ENCODE results near the gene PPM1E. TPM values are rescaled to one million over a fixed set of nuclear protein-coding genes. Genes with fewer than 3 reads are reported as not detected.

Gene PPM1E
- total RNA-seq, 1 donor from 2014 or later: 0.30 TPM

DNA sequence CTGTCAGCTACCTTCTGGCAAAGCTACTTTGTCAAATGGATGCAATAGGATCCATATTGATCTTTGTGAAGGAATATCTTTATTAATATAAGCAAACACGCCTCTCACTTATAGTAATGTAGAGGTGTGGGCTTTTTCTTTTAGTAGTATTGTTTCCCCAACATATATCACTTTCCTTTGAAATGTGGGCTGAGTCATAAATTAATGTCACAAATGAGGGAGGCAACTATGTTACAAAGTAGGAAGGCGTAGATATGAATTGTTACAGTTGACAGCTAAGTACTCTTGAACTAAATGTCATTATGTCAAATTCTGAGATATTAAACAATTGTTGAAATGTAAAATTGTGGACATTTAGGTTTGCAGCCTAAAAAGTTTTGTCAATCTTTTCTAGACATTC lies 2.6 kb upstream of the PPM1E start:
- ATAC-seq: no peak
- intact Hi-C loops (cut with DNase I): no loop called here
- no peak for TF ChIP-seq CTCF (IDR thresholded peaks at IDR 0.05)
- Histone ChIP-seq H3K27ac (no peak overlapping the region), H3K9me3 (no peaks in the 10 kb centered on the region), H3K27me3 (ENCODE audit: low read depth) (peaks cover 35% of the 10 kb centered on the region), H3K36me3 (no peaks in the 10 kb centered on the region), H3K4me1 (peaks cover 18% of the 10 kb centered on the region), H3K4me3 (no peak overlapping the region)
- DNase-seq: no peak

GRCh38 chr17:58755269-58755576 lies 431 bp upstream of the PPM1E start:
- Histone ChIP-seq H3K27ac (no peak overlapping the region), H3K4me1 (peaks cover 18% of the 10 kb centered on the region), H3K9me3 (no peaks in the 10 kb centered on the region), H3K4me3 (peak overlapping the region; percentile 61), H3K27me3 (ENCODE audit: low read depth) (peaks cover 50% of the 10 kb centered on the region), H3K36me3 (no peaks in the 10 kb centered on the region)
- no peak for DNase-seq
- intact Hi-C loops (cut with DNase I): no loop called here
- TF ChIP-seq CTCF (IDR thresholded peaks at IDR 0.05): no peak
- ATAC-seq: no peak

DNA sequence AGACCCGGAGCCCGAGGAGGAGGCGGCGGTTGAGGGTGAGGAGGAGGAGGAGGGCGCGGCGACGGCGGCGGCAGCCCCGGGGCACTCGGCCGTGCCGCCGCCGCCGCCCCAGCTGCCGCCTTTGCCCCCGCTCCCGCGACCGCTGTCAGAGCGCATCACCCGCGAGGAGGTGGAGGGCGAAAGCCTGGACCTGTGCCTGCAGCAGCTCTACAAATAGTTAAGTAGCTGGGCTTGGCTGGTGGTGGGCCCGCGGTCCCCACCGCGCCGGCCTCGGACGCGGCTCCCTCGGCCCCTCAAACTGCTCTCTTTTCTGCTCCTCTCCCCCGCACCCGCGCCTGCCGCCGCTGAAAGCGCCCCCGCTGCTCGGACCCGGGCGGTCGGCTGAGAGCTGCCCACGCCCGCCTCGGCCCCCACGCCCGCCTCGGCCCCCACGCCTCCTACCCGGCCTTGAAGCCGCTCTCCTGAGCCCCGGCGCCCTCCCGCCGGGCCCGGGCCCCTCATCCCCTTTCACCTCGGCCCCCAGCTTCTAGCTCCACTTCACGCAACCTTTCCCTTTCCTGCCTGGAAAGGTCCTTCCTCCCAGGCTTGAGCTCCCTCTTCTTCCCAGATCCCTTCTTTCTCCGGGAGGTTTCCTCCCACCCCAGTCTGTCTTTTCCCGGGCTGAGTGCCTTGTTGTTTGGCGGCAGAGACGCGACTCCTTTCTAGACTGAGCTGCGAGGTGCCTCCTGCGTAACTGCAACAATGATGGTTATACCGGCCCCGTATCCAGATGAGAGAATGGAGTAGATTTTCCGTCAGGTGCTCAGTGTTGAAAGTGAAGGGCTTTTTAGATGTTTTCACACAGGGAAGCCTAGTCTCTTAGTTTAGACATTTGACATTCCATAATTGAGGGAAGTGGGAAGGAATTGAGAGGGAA lies 850 bp downstream of the PPM1E start:
- DNase-seq: no peak

DNA sequence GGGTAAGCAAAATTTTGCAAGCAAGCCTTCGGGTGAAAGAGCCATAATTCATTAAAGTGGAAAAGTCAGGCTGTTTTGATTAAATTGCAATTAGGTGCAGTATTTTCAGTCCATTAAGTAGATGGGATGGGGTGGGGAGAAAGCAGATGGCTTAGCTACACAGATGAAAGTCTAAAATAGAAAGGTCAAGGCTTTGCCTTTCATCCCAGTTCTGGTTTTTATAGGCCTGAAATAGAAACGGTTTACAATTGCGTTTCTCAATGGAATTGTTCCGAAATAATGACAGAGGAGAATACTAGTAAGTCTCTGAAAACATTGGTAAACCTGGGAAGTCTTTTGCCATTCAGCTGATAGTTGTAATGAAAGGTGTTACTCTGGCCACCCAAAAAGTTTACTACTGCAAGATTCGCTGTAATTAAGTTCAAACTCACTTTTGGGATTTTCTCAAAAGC lies 1.5 kb downstream of the PPM1E start:
- Histone ChIP-seq H3K4me3 (no peak overlapping the region), H3K4me1 (peaks cover 18% of the 10 kb centered on the region), H3K36me3 (no peaks in the 10 kb centered on the region), H3K27me3 (ENCODE audit: low read depth) (peaks cover 58% of the 10 kb centered on the region), H3K9me3 (no peaks in the 10 kb centered on the region), H3K27ac (no peak overlapping the region)
- intact Hi-C loops (cut with DNase I): no loop called here
- TF ChIP-seq CTCF (IDR thresholded peaks at IDR 0.05): no peak
- ATAC-seq (no peak), DNase-seq (no peak)

More for the DNA sequence above, 850 bp downstream of the PPM1E start:
- H3K27me3 ChIP-seq (ENCODE audit: low read depth): peaks cover 56% of the 10 kb centered on the region
- peak overlapping the region; percentile 61 for H3K4me3 ChIP-seq
- no peaks in the 10 kb centered on the region for H3K9me3 ChIP-seq
- peak; percentile 45 to 49 for ATAC-seq
- no peak for TF ChIP-seq CTCF (IDR thresholded peaks at IDR 0.05)
- H3K36me3 ChIP-seq: no peaks in the 10 kb centered on the region
- peaks cover 18% of the 10 kb centered on the region for H3K4me1 ChIP-seq
- H3K27ac ChIP-seq: no peak overlapping the region
- intact Hi-C loops (cut with DNase I): no loop called here

DNA sequence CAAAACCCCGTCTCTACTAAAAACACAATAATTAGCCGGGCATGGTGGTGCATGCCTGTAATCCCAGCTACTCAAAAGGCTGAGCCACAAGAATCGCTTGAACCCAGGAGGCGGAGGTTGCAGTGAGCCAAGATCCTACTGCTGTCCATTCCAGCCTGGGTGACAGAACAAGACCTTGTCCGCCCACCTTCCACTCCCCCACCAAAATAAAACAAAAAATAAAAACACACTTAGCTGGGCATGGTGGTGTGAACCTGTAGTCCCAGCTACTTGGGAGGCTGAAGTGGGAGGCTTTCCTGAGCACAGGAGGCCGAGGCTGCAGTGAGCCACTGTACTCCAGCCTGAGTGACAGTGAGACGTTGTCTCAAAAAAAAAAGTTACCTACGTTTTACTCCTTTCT lies 3.2 kb downstream of the PPM1E start:
- no peak overlapping the region for H3K27ac ChIP-seq
- peaks cover 58% of the 10 kb centered on the region for H3K27me3 ChIP-seq (ENCODE audit: low read depth)
- no peak for ATAC-seq
- DNase-seq: no peak
- intact Hi-C loops (cut with DNase I): no loop called here
- H3K4me1 ChIP-seq: peaks cover 18% of the 10 kb centered on the region
- H3K4me3 ChIP-seq: no peak overlapping the region
- no peaks in the 10 kb centered on the region for H3K9me3 ChIP-seq
- no peak for TF ChIP-seq CTCF (IDR thresholded peaks at IDR 0.05)
- H3K36me3 ChIP-seq: no peaks in the 10 kb centered on the region

Data from lower lobe of right lung (tissue), 2 donors.